GM12878 (cell line): ENCODE results near the gene SOD2. TPM values are rescaled to one million over a fixed set of nuclear protein-coding genes. Genes with fewer than 3 reads are reported as not detected.
A peak's percentile ranks its signal among the peaks of the same experiment; 100 is the strongest.

ENCODE experiments used
- ATAC-seq: fragments of 200-7000 bp; cut with Tn5 transposase; 3 replicates; pipeline ENCODE4 v1.9.1; 2020; ENCODE audit warnings: mild to moderate bottlenecking, moderate library complexity
- BruUV-seq: library from RNA; stranded (reverse); fragments of 400-500 nt; replicated peaks from 2 replicates; lab custom pipeline; 2021; lab: Mats Ljungman, UMichigan
- CTCF ChIA-PET: fragments of 300-600 bp; sonication (Branson Sonifier 250); formaldehyde crosslinking; extraction: SDS; loops from one replicate; lab custom pipeline; 2021; ENCODE audit warnings: inconsistent platforms; lab: Yijun Ruan, JAX
- POLR2A ChIA-PET: fragments of 350-600 bp; formaldehyde crosslinking; extraction: SDS; loops from one replicate; lab custom pipeline; 2021; ENCODE audit warnings: inconsistent platforms; lab: Charles Lee
- RAD21 ChIA-PET: fragments of 300-600 bp; sonication (Branson Sonifier 250); formaldehyde crosslinking; loops from one replicate; lab custom pipeline; 2023; ENCODE audit warnings: antibody characterized with exemption; ENCODE audit not compliant: unreplicated experiment; lab: Charles Lee
- SMC1A ChIA-PET: fragments of 300-600 bp; sonication (Branson Sonifier 250); formaldehyde crosslinking; loops from one replicate; lab custom pipeline; 2023; ENCODE audit not compliant: unreplicated experiment, uncharacterized antibody; lab: Charles Lee
- DNase-seq: peaks from one replicate; pipeline ENCODE4 v3.0.0-alpha.2; 2011; ENCODE audit warnings: low read depth, low spot score
- FAIRE-seq: peaks from 3 replicates; lab custom pipeline; 2011; peaks lifted over from hg19 to GRCh38; lab: Jason Lieb, UNC
- H2AFZ ChIP-seq: 2 replicates; pipeline ENCODE4 v1.6.0; 2011; ENCODE audit warnings: low read depth, low read length, control low read depth; ENCODE audit not compliant: control insufficient read depth
- H3K27ac ChIP-seq: 2 replicates; pipeline ENCODE4 v1.5.1; 2011; ENCODE audit warnings: control low read depth; ENCODE audit not compliant: control insufficient read depth, insufficient read depth
- H3K27me3 ChIP-seq, 2 experiments: replicated peaks in 1 of 2; 2 replicates each; pipeline versions ENCODE4 v1.6.0 to v1.6.1; 2011; ENCODE audit warnings: low read length in 1 of 2; ENCODE audit not compliant: control insufficient read depth in 2 of 2, insufficient read depth in 2 of 2
- H3K36me3 ChIP-seq, 2 experiments: 2 replicates each; pipeline ENCODE4 v1.5.1; 2011; ENCODE audit warnings: low read length in 1 of 2; ENCODE audit not compliant: control insufficient read depth in 2 of 2, insufficient read depth in 2 of 2
- H3K4me1 ChIP-seq: 2 replicates; pipeline ENCODE4 v1.6.1; 2011; ENCODE audit warnings: mild to moderate bottlenecking, low read length, moderate library complexity, mixed read lengths; ENCODE audit not compliant: control insufficient read depth, insufficient read depth
- H3K4me2 ChIP-seq: 2 replicates; pipeline ENCODE4 v1.6.0; 2011; ENCODE audit warnings: control low read depth; ENCODE audit not compliant: control insufficient read depth, insufficient read depth
- H3K4me3 ChIP-seq: fragments of 200-600 bp; sonication (generic); 2 replicates; pipeline ENCODE4 v1.5.1; 2016
- H3K79me2 ChIP-seq: 2 replicates; pipeline ENCODE4 v1.6.0; 2011; ENCODE audit warnings: low read length; ENCODE audit not compliant: control insufficient read depth, insufficient read depth
- H3K9ac ChIP-seq: 2 replicates; pipeline ENCODE4 v1.8.0; 2011; ENCODE audit warnings: low read length, control low read depth, mixed read lengths; ENCODE audit not compliant: control insufficient read depth, insufficient read depth
- H3K9me3 ChIP-seq: replicated peaks from 3 replicates; pipeline ENCODE4 v1.5.1; 2011; ENCODE audit warnings: mild to moderate bottlenecking, low read length; ENCODE audit not compliant: control insufficient read depth, insufficient read depth
- H4K20me1 ChIP-seq: 2 replicates; pipeline ENCODE4 v1.6.0; 2011; ENCODE audit not compliant: control insufficient read depth, insufficient read depth
- ATF7 ChIP-seq: fragments of 450-650 bp; IDR thresholded peaks from 2 replicates; pipeline ENCODE4 v1.6.1; 2016; ENCODE audit warnings: low read depth, mild to moderate bottlenecking
- CBFB ChIP-seq: IDR thresholded peaks from 2 replicates; pipeline ENCODE4 v1.6.1; 2016; ENCODE audit warnings: antibody characterized with exemption, low read depth
- DPF2 ChIP-seq: fragments of 450-650 bp; IDR thresholded peaks from 2 replicates; pipeline ENCODE4 v1.6.1; 2017; ENCODE audit warnings: mild to moderate bottlenecking
- EGR1 ChIP-seq, 2 experiments: IDR thresholded peaks; 1 replicate in 1 of 2; 2 replicates in 1 of 2; pipeline ENCODE4 v1.6.1; 2011 to 2012; ENCODE audit warnings: low read depth in 2 of 2, low read length in 2 of 2, borderline replicate concordance in 1 of 2, mild to moderate bottlenecking in 1 of 2, moderate library complexity in 1 of 2
- ETV6 ChIP-seq, 2 experiments: fragments of 450-650 bp in 1 of 2; IDR thresholded peaks in 1 of 2; conservative IDR thresholded peaks in 1 of 2; 2 replicates each; pipeline ENCODE4 v1.6.1; 2014; ENCODE audit warnings: antibody characterized with exemption in 1 of 2, borderline replicate concordance in 1 of 2, low read depth in 1 of 2, mild to moderate bottlenecking in 1 of 2, moderate library complexity in 1 of 2
- FOXM1 ChIP-seq: IDR thresholded peaks from 2 replicates; pipeline ENCODE4 v1.6.1; 2012; ENCODE audit warnings: low read depth, mild to moderate bottlenecking, inconsistent platforms, low read length, moderate library complexity
- HDAC2 ChIP-seq: fragments of 200-600 bp; sonication (generic); IDR thresholded peaks from 2 replicates; pipeline ENCODE4 v1.6.1; 2017
- HDAC6 ChIP-seq: fragments of 200-600 bp; sonication (generic); IDR thresholded peaks from one replicate; pipeline ENCODE4 v1.8.0; 2017; ENCODE audit warnings: antibody characterized with exemption; ENCODE audit not compliant: unreplicated experiment
- MTA3 ChIP-seq: IDR thresholded peaks from 2 replicates; pipeline ENCODE4 v1.6.1; 2012; ENCODE audit warnings: low read length, inconsistent platforms, borderline replicate concordance
- NFIC ChIP-seq: IDR thresholded peaks from 2 replicates; pipeline ENCODE4 v1.6.1; 2012; ENCODE audit warnings: low read depth, mild to moderate bottlenecking, inconsistent platforms, low read length, moderate library complexity
- PML ChIP-seq: IDR thresholded peaks from 2 replicates; pipeline ENCODE4 v1.6.1; 2012; ENCODE audit warnings: low read length, inconsistent platforms
- POLR2AphosphoS5 ChIP-seq: IDR thresholded peaks from 2 replicates; pipeline ENCODE4 v1.6.1; 2011; ENCODE audit warnings: mild to moderate bottlenecking, low read length, inconsistent platforms
- YY1 ChIP-seq: IDR thresholded peaks from 2 replicates; pipeline ENCODE4 v1.6.1; 2011; ENCODE audit warnings: low read depth, mild to moderate bottlenecking, low read length
- ZNF24 ChIP-seq: fragments of 450-650 bp; IDR thresholded peaks from 2 replicates; pipeline ENCODE4 v1.6.1; 2017; ENCODE audit warnings: antibody characterized with exemption, mild to moderate bottlenecking
- WGBS: methylation state at CpG from one replicate; pipeline ENCODE4 v1.1.6; 2016; ENCODE audit warnings: low lambda C conversion rate; ENCODE audit not compliant: insufficient replicate concordance, insufficient coverage; ENCODE audit errors: missing lambda C conversion rate; 5-methylcytosine and 5-hydroxymethylcytosine counted together
- in situ Hi-C: fragments of 300-500 bp; cut with MboI; formaldehyde crosslinking; loops from 9 replicates; pipeline ENCODE4 v1.14.3; 2018; ENCODE audit warnings: mixed read lengths
- intact Hi-C: fragments of 100-400 bp; cut with micrococcal nuclease; formaldehyde crosslinking; loops from one replicate; pipeline ENCODE4 v1.14.2; 2022; ENCODE audit not compliant: unreplicated experiment
- polyA plus RNA-seq, 11 experiments: library from polyadenylated mRNA; depleted of rRNA in 4 of 11; unstranded in 6 of 11; stranded (reverse) in 5 of 11; fragments of >200 nt; fragmentation: Nextera tagmentation in 4 of 11; fragmentation: Illumina TruSeq in 1 of 11; extraction: Ambion mirVana in 4 of 11; extraction: Trizol in 1 of 11; gene quantifications; 1 replicate in 1 of 11; 2 replicates in 10 of 11; pipeline versions ENCODE4 v1.2.1 to v1.2.3, GENCODE V29; 2011 to 2016; ENCODE audit warnings: inconsistent platforms in 2 of 11, missing spikeins in 2 of 11, low read depth in 1 of 11
- total RNA-seq, 4 experiments: library from RNA; depleted of rRNA in 3 of 4; stranded (reverse); fragments of >200 nt in 3 of 4; fragmentation: Illumina TruSeq in 1 of 4; extraction: Trizol in 1 of 4; gene quantifications; 2 replicates each; pipeline versions ENCODE4 v1.2.1 to v1.2.3, GENCODE V29; 2013 to 2021
- TF ChIP-seq, protein P1 (sequence below): fragments of 150-350 bp; IDR thresholded peaks from 2 replicates; pipeline ENCODE4 v1.6.1; 2014; ENCODE audit warnings: mild to moderate bottlenecking, low read depth, low read length
- TF ChIP-seq, protein P2 (sequence below): fragments of 450-650 bp; IDR thresholded peaks from 2 replicates; pipeline ENCODE4 v1.6.1; 2017; ENCODE audit warnings: antibody characterized with exemption, mild to moderate bottlenecking, moderate library complexity

Gene SOD2
- total and polyA plus RNA-seq, 10 of the 15 experiments (the other 5 are each of a cell fraction or from before 2014, with no cell fraction given): 12.1 to 55.8 (median 39.1) TPM

DNA sequence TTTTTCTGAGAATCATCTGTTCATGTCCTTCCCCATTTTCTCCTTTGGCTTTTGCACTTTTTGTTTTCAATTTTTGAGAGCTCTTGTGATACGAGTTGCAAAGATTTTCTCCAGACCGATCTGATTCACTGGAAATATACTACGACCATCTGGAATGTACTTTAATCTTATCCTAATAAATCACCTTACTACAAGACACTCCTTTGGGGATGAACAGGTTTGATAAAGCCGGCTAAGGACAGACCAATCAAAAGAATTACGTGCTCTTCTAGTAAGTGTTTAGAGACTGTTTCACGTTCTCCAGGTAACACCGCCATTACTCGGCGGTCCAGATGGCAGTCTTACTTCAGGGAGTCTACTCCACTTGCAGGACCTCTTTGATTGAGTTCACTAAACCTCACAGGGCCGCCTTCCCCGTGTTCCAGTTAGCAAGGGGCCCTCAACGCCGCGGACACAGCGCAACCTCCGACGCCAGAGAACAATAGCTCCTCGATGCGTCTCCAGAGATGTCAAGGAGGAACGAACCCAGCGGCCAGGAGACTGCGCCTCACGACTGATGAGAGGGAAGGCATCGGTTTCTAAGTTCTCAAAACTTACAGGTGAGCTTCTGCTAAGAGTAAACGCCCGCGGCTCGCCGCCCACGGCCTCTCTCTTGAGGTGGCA is 33.3 kb upstream of the SOD2 start:
- WGBS: 2% methylated on average over 30 of the region's 30 CpGs
- POLR2A ChIA-PET: interaction anchor here (0.6 to 6.8 kb wide), 17 partner anchors 8 to 257 kb away, joined by 3 to 85 read pairs (median 5); partner anchors contain the start of genes ACAT2, MRPL18, SOD2 and TCP1
- in situ Hi-C loops: no loop called here

More for the DNA sequence above, 33.3 kb upstream of the SOD2 start:
- Histone ChIP-seq H3K36me3 (no peaks in the 10 kb centered on the region), H3K79me2 (peaks cover 81% of the 10 kb centered on the region), H3K9me3 (no peaks in the 10 kb centered on the region; the same call in 2 of the 3 replicates), H2AFZ (peak overlapping the region; percentile 68), H3K27me3 (no peaks in the 10 kb centered on the region), H3K4me2 (peak overlapping the region; percentile 66), H3K4me1 (no peaks in the 10 kb centered on the region), H4K20me1 (no peaks in the 10 kb centered on the region), H3K9ac (peak overlapping the region; percentile 93), H3K27ac (peak overlapping the region; percentile 97), H3K4me3 (peak overlapping the region; percentile 91)
- ChIA-PET CTCF (interaction anchor here (0.6 to 5.4 kb wide), 13 partner anchors 8 to 137 kb away, joined by 3 to 27 read pairs (median 4); partner anchors contain the start of genes ACAT2, SOD2 and TCP1), SMC1A (interaction anchor here (0.9 to 11.1 kb wide), 7 partner anchors 12 to 256 kb away, joined by 3 to 108 read pairs (median 10); partner anchors contain the start of genes ACAT2, MRPL18, SOD2 and TCP1), RAD21 (interaction anchor here (0.8 to 5.1 kb wide), 7 partner anchors 31 to 620 kb away, joined by 3 to 52 read pairs (median 6); partner anchors contain the start of genes ACAT2, MRPL18 and TCP1)
- intact Hi-C loops: loop anchor here (2.0 to 5.0 kb wide), 2 partner anchors 34 to 206 kb away; partner anchors contain the start of gene SOD2
- BruUV-seq: TSS peak; percentile 84
- FAIRE-seq (no peak), DNase-seq (no peak), ATAC-seq (peak; percentile 26)
- TF ChIP-seq, protein P1, sequence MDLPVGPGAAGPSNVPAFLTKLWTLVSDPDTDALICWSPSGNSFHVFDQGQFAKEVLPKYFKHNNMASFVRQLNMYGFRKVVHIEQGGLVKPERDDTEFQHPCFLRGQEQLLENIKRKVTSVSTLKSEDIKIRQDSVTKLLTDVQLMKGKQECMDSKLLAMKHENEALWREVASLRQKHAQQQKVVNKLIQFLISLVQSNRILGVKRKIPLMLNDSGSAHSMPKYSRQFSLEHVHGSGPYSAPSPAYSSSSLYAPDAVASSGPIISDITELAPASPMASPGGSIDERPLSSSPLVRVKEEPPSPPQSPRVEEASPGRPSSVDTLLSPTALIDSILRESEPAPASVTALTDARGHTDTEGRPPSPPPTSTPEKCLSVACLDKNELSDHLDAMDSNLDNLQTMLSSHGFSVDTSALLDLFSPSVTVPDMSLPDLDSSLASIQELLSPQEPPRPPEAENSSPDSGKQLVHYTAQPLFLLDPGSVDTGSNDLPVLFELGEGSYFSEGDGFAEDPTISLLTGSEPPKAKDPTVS: no peak
- TF ChIP-seq CBFB (peak; percentile 65; the same call in 1 of the 2 replicates), ZNF24 (no peak), FOXM1 (peak; percentile 46; the same call in 1 of the 2 replicates), ATF7 (0 out of 2 replicates have a peak, but pooled peaks have one; percentile 30), EGR1 (IDR thresholded peaks at IDR 0.05; ENCODE audit: borderline replicate concordance in 1 of 2, low read depth in 2 of 2, low read length in 2 of 2) (peak in 1 of 2 experiments; percentile 80; a peak in 2 of 3 replicates), PML (0 out of 2 replicates have a peak, but pooled peaks have one; percentile 72), NFIC (peak; percentile 63; the same call in 1 of the 2 replicates), POLR2AphosphoS5 (peak; percentile 88; the same call in 1 of the 2 replicates), HDAC6 (peak; percentile 6), HDAC2 (no peak), YY1 (peak; percentile 8; the same call in 1 of the 2 replicates), MTA3 (peak; percentile 69; the same call in 1 of the 2 replicates), ETV6 (conservative IDR thresholded peaks at IDR 0.05 in 1 of 2, IDR thresholded peaks at IDR 0.05 in 1 of 2; ENCODE audit: borderline replicate concordance in 1 of 2, low read depth in 1 of 2) (no peak), DPF2 (0 out of 2 replicates have a peak, but pooled peaks have one; percentile 58)
- TF ChIP-seq, protein P2, sequence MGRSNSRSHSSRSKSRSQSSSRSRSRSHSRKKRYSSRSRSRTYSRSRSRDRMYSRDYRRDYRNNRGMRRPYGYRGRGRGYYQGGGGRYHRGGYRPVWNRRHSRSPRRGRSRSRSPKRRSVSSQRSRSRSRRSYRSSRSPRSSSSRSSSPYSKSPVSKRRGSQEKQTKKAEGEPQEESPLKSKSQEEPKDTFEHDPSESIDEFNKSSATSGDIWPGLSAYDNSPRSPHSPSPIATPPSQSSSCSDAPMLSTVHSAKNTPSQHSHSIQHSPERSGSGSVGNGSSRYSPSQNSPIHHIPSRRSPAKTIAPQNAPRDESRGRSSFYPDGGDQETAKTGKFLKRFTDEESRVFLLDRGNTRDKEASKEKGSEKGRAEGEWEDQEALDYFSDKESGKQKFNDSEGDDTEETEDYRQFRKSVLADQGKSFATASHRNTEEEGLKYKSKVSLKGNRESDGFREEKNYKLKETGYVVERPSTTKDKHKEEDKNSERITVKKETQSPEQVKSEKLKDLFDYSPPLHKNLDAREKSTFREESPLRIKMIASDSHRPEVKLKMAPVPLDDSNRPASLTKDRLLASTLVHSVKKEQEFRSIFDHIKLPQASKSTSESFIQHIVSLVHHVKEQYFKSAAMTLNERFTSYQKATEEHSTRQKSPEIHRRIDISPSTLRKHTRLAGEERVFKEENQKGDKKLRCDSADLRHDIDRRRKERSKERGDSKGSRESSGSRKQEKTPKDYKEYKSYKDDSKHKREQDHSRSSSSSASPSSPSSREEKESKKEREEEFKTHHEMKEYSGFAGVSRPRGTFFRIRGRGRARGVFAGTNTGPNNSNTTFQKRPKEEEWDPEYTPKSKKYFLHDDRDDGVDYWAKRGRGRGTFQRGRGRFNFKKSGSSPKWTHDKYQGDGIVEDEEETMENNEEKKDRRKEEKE: no peak
